Stimulated activated CD8-positive, alpha-beta memory T cell treated with anti-CD3 and anti-CD28 coated beads, Interleukin-12 subunit alpha, Interleukin-12 subunit beta, amount 100 ng/mL, for 24 hours (primary cell): ENCODE data around the gene ADAMTSL4.
"Not testable (repeated sequence)": the region's sequence is repeated elsewhere in the genome, so short reads cannot be mapped to it uniquely, and the experiment has no call there.

Source experiments
- DNase-seq: peaks from one replicate; pipeline ENCODE4 v3.0.0-alpha.2; 2020; ENCODE audit errors: extremely low read depth

ADAMTSL4 gene

DNA sequence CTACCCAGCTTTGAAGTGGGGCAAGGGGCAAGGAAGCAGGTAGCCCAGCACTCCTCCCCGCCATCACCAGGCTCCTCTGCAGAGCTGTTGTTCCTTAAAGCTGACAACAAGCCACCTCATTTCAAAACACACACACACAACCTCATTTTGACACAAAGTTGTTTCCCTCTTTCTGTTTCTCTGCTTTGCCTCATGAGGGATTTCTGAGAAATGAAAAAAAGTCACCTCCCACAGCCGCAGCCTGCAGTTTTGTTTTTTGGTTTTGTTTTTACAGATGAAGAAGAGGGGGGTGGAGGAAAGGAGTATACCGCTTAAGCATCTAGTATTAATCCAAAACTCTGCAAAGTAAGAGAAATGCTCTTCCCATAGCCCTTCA lies 18.1 kb downstream of the ADAMTSL4 start:
- no peak for DNase-seq

DNA sequence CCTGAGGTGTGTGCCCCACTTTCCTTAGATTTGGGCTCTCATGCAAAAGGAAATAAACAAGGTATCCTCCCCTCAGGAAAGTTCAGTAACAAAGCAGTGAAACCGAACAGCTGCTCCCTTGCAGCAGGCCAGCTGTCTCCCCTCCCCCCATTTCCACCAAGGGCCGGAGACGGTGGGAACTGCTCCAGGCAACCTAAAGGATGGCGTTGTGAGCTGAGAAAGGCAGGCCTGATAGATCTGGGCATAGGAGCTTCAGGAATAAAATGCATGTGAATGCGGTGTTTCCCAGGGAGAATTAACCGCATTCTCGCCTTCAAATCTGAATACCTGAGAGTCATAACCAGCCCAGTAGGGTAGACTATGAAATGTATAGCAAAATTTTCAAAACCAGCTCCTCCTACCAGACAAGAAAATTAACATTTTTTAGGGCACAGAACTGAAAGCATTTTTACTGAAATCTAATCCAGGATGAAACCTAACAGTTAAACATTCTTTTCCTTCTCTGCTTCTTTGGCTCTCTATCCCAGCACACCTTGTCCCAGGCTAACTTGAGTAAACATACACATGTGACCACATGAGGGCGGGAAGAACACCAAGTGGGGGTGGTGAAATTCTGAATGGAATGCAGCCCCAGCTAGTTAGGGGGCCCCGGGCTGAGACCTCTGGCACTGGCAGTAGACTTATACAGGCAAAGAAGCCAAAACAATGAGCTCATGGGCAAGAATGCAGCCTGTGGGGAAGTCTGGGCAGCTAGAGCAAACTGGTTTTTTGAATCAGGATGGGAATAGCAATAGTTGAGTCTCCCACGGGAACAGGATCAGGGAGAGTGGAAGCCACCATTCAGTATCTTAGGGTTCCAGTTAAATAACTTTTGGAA lies 18.7 kb downstream of the ADAMTSL4 start:
- DNase-seq: no peak

DNA sequence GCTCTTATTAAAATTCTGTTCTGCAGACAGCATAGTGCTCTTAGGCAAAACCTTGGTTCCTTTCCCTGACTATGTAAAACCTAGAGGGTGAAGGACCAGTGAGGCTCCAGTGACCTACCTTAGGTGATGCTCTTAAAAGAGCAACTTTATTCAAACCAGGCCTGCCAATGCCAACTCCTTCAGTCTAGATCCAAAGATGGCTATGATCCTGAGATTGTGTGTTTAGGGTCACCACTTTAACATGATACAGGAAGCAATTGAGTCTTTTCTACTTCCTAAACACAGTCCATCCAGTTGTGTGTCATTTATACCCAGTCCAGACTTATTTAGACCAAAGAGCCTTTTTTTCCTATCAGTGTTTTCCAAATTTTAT lies 19.4 kb downstream of the ADAMTSL4 start:
- no peak for DNase-seq

DNA sequence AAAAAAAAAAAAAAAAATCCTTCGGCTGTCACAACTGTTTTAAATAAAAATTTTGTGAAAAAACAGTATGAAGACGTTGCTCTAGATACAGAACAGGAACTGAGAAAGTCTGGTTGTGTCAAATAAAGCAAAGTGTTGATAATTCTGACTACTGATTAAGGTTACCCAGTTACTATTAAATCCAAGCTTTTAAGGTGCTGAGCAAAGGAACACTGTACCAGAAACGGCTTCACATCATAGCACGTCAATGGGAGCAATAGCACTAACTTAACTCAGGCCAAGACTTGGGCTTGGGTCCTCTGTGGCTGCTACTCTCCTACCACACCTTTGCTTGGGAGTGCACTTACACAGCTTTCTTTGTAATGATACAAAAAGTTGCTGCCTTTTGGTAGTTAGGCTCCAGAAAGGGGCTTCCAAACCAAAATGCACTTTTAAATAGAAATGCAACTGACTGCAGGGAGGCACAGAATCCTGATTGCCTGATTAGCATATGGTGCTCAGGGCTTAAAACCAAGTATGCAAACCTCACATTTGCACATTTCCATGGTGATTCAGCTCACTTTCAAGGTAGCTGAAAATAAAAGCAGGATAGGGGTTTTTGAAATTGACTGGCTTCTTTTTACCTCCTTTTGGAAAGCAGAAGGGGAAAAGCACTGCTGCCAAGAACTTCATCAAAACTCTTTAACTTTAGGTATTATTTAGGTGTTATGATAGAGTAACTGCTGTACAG lies 23.9 kb downstream of the ADAMTSL4 start:
- no peak for DNase-seq

DNA sequence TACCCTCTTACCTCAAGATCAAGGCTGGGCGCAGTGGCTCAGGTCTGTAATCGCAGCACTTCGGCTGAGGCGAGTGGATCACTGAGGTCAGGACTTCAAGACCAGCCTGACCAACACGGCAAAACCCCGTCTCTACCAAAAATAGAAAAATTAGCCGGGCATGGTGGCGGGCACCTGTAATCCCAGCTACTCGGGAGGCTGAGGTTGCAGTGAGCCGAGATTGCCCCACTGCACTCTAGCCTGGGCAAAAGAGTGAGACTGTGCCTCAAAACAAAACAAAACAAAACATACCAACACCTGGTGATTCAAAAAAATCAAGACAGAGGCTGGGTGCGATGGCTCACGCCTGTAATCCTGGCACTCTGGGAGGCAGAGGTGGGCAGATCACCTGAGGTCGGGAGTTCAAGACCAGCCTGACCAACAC lies 24.5 kb downstream of the ADAMTSL4 start:
- DNase-seq: not testable (repeated sequence)

DNA sequence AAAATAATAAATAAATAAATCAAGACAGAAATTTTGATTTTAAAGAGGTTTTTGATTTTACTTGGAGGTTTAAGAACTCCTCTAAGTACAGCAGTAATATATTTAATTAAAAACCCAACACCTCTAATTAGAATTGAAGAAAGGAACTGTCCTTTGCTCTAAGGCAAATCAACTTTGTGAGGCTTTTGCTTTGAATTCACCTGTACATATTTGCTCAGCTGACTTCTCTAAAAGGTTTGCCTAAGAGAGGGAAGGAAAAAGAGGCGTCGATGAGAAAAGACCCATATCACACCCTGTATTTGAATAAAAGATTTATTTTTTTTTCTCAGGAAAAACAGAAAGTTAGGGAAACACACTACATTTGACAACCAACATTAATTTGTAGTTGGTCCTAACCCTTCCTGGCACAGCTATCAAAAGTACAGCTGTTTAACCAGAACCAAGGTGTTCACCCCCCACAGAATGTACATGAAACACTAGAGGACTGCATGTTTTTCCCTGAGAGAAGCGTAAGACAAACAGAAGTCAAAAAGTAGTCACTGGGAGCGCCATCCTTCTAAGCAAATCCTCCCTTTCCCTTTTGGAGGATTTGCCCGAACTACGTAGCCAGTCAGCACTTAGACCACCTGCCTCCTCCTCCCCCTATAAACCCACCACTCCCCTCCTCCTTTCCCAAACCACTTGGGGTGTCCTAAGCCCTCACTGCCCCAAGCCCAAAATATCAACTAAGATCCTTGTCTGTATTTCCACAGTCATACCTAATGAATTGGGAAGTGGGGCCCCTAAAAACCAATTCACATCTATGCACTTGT lies 25.3 kb downstream of the ADAMTSL4 start:
- DNase-seq: no peak

DNA sequence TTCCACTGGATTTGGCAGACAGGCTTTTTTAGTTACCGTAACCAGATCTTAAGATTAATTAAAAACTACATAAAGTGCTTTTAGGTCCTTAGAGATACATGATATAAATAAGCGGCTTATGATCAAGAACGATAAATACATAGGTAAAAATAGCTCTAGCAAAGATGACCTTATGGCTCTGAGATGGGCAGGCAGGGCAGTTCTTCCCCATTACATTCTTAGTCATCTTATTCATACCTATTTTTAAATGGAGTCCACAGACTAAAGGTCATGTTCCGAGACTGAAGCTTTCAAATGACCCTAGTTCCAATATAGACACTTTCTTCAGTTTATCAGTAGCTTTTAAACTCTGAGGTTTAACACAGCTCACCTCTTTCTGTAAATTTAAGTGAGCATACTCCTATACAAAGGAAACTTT lies 25.9 kb downstream of the ADAMTSL4 start:
- no peak for DNase-seq

DNA sequence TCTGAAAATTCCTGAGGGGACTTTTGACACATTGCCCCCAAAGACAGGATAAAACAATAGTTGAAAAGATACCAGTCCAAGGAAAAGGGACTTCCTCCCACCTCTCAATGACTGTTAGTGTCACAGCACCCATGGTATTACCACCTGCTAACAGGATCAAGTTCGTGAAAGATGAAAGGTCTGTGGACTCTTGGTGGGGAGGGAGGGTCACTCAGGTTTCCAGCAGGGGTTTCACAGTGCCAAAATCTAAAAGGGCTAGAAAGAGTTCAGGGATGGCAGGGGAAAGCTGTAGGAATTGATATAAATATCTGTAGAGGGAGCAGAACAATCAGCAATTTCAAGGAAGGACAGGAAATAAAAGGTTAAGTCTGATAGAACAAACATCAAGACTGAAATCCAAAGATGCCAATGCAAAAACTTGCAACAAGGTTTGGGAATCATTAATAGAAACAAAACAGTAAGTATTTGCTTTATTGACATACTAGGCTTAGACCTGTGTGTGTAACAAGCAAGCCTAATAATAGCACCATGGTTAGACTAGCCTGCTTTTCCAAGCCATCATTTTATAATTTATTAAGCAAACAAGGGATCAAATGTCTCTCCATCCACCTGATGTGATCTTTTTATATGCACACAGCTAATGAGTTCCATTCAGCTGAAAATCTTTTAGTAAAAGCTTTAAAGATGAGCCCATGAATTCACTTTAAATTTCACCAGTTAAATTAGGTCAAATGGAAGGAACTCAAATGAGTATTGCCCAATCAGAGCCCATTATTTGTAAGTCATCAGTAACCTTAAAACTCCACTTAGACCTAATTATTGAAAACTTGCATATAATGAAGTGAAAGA lies 26.5 kb downstream of the ADAMTSL4 start:
- DNase-seq: no peak

DNA sequence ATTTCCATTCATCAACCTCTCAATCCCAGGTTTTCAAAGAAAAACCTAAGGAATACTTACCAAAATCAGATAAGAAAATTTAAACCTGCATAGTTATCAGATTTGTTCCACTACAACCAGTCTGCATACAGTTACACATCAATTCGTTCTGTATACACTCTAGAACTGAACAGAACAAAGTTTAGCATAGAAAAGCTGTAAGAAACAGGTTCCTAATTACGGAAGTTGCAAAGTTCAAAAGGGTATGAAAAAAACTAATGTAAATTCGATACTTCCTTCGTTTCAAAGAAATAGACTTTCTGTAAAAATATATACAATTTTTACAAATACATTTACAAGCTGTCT lies 27.1 kb downstream of the ADAMTSL4 start:
- DNase-seq: no peak

DNA sequence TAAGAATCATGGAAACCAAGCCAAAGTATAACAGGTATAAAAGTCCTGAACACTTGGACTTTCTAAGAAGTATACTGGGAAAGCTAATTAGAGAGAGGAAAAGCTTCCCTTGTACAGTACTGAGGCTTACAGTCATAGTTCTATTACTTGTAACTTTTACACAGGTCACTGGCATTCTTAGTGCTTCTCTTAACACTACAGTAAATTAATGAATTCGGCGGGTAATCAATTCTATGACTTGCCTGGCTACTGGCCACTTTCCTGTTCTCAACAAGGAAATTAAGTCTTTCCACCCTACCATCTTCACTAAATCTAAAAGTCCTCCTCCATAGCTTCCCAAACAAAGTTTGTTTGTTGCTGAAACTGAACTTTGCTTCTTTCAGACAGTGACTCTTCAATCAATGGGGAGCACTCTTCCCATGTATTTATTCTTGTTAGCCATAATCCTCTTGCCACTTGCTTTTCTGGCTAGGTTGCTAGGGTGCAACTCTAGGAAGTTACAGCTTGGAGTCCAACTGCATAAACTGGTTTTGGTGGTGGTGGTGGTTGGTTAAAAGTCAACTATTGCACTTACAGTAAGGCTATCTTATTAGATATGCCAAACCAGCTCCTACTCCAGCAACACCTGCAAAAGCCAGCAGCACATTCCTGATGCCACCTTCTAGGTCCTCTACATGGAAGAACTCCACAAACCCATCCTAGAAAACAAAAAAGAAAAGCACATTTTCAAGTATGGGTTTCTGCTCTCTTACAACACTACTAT lies 27.8 kb downstream of the ADAMTSL4 start:
- no peak for DNase-seq

DNA sequence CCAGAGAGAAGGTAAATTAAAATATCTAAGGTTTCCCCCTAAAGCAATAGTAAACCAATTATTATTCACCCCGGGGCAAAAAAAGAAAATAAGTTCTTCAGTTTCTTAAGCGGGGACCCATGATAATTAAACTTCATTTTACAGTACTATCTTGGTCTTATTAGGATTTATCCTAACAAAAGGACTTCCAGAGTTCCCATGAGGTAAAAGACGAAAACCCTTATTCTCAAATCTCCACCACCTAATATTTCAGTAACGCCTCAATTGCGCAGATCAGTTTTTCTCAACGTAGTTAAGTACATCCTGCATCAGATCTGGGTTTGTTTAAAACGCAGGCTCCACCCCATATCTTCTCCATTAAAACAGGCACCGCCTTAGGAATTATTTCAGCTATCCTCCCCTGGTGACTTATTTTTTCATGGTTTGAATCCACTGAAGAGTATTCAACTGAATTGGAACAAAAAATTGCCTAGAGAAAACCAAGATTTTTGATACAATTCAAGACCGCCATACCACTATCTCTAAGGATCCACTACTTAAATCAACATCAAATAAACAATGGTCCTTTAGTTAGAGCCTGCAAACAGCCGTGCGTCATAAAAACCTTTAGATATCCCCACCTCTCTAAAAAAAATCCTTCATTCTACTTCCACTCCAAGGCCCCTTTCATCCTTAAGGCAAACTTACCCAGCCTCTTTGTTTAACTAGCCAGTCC lies 28.5 kb downstream of the ADAMTSL4 start:
- DNase-seq: no peak

DNA sequence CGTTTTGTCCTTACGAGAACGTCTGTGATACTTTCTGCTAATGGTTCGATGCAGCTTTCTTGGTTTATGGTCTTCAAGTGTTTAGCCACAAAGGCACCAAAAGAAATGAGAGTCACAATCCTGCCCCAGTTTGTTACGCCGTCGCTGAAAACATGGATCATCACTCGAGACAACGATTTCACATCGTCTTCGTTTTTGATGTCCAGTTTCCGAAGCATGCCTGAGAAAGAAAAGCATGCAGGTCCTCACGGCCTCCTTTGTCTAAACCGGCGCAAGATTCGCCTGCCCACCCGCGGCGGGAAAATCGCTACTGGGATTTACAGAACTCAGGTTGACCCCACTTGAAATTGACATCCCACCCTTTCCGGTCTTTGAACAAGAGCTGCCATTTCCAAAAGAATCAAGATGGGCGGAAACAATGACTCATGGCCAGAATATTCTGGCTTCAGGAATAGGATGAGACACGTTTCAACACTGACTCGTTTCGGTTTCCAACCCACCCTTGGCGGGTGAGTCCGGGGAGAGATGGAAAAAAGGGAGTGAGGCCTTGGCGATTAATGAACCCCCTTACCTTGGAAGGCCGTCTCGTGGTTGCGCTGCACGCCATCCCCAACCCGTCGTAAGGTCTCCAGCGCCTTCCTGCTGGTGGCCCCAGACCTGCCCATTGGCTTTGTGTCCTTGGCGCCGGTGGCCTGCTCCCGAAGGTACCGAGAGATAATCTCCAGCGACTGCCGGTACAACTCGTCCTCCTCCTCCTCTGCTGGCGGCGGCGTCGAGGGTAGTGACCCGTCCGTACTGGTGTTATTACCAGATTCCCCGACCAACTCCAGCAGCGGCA lies 29.3 kb downstream of the ADAMTSL4 start:
- DNase-seq: no peak

DNA sequence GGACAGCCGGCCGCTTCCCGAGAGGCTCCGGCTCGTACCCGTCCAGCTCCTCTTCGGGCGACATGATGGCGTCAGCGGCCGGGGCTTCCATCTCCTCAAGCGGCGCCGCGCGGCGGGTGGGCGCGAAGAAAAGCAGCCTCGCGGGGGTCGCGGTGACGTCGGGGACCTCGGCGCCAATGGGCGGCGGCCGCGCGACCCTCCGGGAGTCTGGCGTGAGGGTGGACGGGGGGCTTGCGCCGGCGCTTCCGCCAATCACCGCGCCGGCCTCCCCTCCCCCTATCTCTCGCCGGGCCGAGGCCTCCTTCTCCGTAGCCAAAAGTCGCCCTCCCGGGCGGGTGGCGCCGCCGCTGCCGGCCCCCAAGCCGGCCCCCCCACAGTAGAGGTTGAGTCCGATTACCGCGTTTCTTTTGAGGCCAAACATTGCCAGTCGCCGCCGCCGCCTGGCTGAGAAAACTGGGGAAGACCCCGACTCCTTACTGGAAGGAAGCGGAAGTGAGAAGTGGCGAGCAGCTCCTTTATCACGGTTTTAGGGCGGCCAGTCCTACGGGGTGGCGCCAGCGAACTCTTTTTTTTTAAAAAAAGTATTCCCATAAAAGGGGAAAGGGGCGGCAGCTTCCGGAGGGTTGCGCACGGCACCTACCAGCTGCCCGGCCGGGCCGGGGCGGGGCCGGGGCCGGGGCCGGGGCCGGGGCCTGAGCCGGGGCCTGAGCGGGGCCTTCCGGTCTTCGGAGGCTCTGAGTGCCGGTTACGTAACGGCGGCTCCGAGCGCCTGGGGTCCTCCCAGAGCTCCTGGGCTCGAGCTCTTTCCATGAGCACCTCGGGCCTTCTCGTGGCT lies 30.1 kb downstream of the ADAMTSL4 start, which contains the start of gene MCL1:
TSS of gene MCL1 (minus strand) at position 501 of the 835 bp plus-strand sequence. CDS start at position 421, 80 bp downstream.
- DNase-seq: peak; percentile 77

DNA sequence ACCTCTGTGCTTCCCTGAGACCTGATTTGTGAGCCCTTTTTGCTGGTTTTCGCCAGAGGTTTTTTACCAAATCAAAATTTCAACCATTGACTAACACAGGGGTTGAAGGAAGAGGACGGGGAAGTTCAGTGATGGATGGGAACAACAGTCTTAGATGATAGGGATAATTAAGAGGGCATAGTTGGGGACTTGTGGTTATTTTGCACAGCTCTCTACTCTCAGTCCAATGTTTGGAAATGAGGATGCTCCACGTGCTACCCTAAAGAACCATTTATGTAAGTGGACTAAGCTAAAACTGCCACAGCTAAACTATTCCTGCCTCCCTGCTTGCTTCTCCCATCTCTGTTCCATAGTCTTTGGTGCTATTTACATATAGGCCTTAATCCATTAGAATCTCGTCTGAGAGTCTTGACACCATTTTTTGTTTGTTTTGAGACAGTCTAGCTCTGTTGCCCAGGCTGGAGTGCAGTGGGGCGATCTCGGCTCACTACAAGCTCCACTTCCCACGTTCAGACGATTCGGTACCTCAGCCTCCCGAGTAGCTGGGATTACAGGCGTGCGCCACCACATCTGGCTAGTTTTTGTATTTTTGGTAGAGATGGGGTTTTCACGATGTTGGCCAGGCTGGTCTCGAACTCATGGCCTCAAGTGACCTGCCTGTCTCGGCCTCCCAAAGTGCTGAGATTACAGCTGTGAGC lies 30.9 kb downstream of the ADAMTSL4 start:
- no peak for DNase-seq

DNA sequence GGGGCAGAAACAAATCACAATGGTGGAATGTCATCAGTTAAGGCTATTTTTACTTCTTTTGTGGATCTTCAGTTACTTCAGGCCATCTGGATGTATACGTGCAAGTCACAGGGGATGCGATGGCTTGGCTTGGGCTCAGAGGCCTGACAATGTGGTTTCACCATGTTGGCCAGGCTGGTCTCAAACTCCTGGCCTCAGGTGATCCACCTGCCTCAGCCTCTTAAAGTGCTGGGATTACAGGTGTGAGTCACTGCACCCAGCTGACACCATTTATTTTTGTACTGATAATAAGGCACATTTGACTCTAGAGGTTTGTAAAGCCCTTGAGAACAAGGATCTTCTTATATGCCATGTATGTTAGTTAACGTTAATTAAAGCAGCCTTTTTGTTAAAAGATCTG lies 31.8 kb downstream of the ADAMTSL4 start:
- not testable (repeated sequence) for DNase-seq

DNA sequence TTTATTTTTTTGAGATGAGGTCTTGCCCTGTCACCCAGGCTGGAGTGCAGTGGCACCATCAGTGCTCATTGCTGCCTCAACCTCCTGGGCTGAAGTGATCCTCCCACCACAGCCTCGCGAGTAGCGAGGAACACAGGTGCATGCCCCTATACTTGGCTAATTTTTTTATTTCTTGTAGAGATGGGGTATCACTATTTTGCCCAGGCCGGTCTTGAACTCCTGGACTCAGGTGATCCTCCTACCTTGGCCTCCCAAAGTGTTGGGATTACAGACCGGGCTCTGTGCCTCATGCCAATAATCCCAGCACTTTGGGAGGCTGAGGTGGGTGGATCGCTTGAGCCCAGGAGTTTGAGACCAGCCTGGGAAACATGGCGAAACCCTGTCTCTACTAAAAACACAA lies 32.2 kb downstream of the ADAMTSL4 start:
- not testable (repeated sequence) for DNase-seq

DNA sequence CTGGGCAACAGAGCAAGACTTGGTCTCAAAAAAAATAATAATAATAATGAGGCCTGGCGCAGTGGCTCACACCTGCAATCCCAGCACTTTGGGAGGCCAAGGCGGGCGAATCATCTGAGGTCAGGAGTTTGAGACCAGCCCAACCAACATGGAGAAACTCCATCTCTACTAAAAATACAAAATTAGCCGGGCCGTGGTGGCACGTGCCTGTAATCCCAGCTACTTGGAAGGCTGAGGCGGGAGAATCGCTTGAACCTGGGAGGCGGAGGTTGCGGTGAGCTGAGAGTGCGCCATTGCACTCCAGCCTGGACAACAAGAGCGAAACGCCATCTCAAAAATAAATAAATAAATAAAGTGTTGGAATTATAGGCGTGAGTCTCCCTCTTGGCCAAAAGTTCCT lies 32.8 kb downstream of the ADAMTSL4 start:
- not testable (repeated sequence) for DNase-seq
